ENCODE measurements around the gene ATP2A2. TPM values are rescaled to one million over a fixed set of nuclear protein-coding genes. Genes with fewer than 3 reads are reported as not detected.
"Not testable (repeated sequence)": the region's sequence is repeated elsewhere in the genome, so short reads cannot be mapped to it uniquely, and the experiment has no call there.

Gene ATP2A2
- total RNA-seq, 1 experiment from 2014 or later = 97.9 TPM

GRCh38 chr12:110345176-110345661 is 64.2 kb downstream of the ATP2A2 start:
- H3K27me3 ChIP-seq (replicated peaks) = no peaks in the 10 kb centered on the region
- H3K4me3 ChIP-seq = no peak overlapping the region
- no peak overlapping the region for H3K27ac ChIP-seq
- peaks cover 98% of the 10 kb centered on the region for H3K36me3 ChIP-seq
- H3K4me1 ChIP-seq (replicated peaks) = no peaks in the 10 kb centered on the region
- DNase-seq (ENCODE audit: low read depth in 1 of 2, low spot score in 2 of 2) = no peak
- H3K9me3 ChIP-seq (replicated peaks) = no peaks in the 10 kb centered on the region

DNA sequence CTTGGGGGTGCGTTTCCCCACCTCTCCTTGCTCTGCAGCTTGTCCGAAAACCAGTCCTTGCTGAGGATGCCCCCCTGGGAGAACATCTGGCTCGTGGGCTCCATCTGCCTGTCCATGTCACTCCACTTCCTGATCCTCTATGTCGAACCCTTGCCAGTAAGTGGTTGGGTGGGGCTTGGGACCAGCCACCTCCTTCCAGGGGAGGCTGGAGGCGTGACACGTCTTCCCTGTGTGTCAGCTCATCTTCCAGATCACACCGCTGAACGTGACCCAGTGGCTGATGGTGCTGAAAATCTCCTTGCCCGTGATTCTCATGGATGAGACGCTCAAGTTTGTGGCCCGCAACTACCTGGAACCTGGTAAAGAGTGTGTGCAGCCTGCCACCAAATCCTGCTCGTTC is 64.9 kb downstream of the ATP2A2 start:
- Histone ChIP-seq H3K4me3 (no peak overlapping the region), H3K4me1 (replicated peaks) (no peaks in the 10 kb centered on the region), H3K9me3 (replicated peaks) (no peaks in the 10 kb centered on the region), H3K27me3 (replicated peaks) (no peaks in the 10 kb centered on the region), H3K36me3 (peaks cover 98% of the 10 kb centered on the region), H3K27ac (no peak overlapping the region)
- no peak for DNase-seq (ENCODE audit: low read depth in 1 of 2, low spot score in 2 of 2)

- no peak for DNase-seq (ENCODE audit: low read depth in 1 of 2, low spot score in 2 of 2)
- Histone ChIP-seq H3K4me3 (no peak overlapping the region), H3K27ac (no peak overlapping the region), H3K9me3 (replicated peaks) (no peaks in the 10 kb centered on the region), H3K27me3 (replicated peaks) (no peaks in the 10 kb centered on the region), H3K36me3 (peaks cover 85% of the 10 kb centered on the region), H3K4me1 (replicated peaks) (no peaks in the 10 kb centered on the region)
These were observed 66.7 kb downstream of the ATP2A2 start for GRCh38 chr12:110347767-110348166.

DNA sequence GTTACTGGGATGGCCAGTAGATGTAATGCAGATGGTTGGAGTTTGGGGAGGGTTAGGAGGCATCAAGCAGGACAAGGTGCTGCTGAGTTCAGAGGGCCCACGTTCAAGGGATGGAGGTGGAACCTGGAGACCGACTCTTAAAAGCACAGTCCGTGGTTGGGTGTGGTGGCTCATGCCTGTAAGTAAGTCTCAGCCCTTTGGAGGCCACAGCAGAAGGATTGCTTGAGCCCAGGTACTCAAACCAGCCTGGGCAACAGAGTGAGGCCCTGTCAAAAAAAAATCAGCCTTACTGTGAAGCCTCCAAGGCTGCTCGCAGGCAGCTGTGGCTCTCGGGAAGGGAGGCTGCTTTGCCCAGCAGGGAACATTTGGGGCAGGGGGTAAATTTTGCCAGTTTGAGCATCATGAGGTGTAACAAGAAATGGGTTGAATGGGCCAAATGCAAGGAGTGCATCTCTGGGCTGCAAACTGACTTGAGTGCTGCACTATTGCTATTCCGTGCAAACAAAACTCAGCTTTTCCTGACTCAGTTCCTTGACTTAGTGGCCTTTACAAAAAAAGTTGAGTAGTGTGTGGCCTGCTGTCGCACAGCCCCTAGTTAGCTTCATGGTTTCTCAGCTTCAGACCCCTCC is 67.5 kb downstream of the ATP2A2 start:
- Histone ChIP-seq H3K36me3 (peaks cover 81% of the 10 kb centered on the region), H3K4me1 (replicated peaks) (no peaks in the 10 kb centered on the region), H3K4me3 (no peak overlapping the region), H3K9me3 (replicated peaks) (no peaks in the 10 kb centered on the region), H3K27ac (no peak overlapping the region), H3K27me3 (replicated peaks) (no peaks in the 10 kb centered on the region)
- DNase-seq (ENCODE audit: low read depth in 1 of 2, low spot score in 2 of 2) = no peak

GRCh38 chr12:110349096-110349495 is 68.0 kb downstream of the ATP2A2 start:
- DNase-seq (ENCODE audit: low read depth in 1 of 2, low spot score in 2 of 2) = no peak
- Histone ChIP-seq H3K36me3 (peaks cover 75% of the 10 kb centered on the region), H3K27ac (no peak overlapping the region), H3K4me3 (no peak overlapping the region), H3K9me3 (replicated peaks) (no peaks in the 10 kb centered on the region), H3K4me1 (replicated peaks) (peaks cover under 1% of the 10 kb centered on the region; the same call in 1 of the 2 replicates), H3K27me3 (replicated peaks) (no peaks in the 10 kb centered on the region)

GRCh38 chr12:110349514-110350151 is 68.6 kb downstream of the ATP2A2 start:
- Histone ChIP-seq H3K27me3 (replicated peaks) (no peaks in the 10 kb centered on the region), H3K36me3 (peaks cover 70% of the 10 kb centered on the region), H3K4me3 (no peak overlapping the region), H3K4me1 (replicated peaks) (peaks cover 6% of the 10 kb centered on the region), H3K9me3 (replicated peaks) (no peaks in the 10 kb centered on the region), H3K27ac (no peak overlapping the region)
- DNase-seq (ENCODE audit: low read depth in 1 of 2, low spot score in 2 of 2) = no peak

GRCh38 chr12:110351119-110351518 is 70.1 kb downstream of the ATP2A2 start:
- no peak for DNase-seq (ENCODE audit: low read depth in 1 of 2, low spot score in 2 of 2)
- Histone ChIP-seq H3K9me3 (replicated peaks) (no peaks in the 10 kb centered on the region), H3K36me3 (peaks cover 55% of the 10 kb centered on the region), H3K27me3 (replicated peaks) (no peaks in the 10 kb centered on the region), H3K27ac (no peak overlapping the region), H3K4me3 (no peak overlapping the region), H3K4me1 (replicated peaks) (peaks cover 12% of the 10 kb centered on the region)

DNA sequence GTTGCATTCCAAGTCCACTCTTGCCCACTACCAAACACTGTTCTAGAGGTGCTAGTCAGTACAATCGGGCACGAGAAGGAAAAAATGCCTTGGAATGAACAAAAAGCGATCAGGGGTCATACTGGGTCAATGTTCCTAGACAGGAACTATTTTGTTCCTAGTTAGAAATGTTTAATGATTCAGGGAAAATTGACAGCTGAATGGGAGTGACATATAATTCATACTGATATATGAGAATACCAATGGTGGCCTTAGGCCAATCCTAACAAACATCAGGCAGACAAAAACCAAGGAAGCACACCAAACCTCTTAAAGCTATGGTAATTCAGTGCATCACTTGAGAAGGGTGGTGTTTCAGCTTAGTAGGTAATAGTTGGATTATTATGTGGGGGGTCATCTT is 71.4 kb downstream of the ATP2A2 start:
- peaks cover 12% of the 10 kb centered on the region for H3K4me1 ChIP-seq (replicated peaks)
- H3K9me3 ChIP-seq (replicated peaks) = no peaks in the 10 kb centered on the region
- no peak for DNase-seq (ENCODE audit: low read depth in 1 of 2, low spot score in 2 of 2)
- no peaks in the 10 kb centered on the region for H3K27me3 ChIP-seq (replicated peaks)
- H3K4me3 ChIP-seq = no peak overlapping the region
- H3K27ac ChIP-seq = no peak overlapping the region
- peaks cover 44% of the 10 kb centered on the region for H3K36me3 ChIP-seq

DNA sequence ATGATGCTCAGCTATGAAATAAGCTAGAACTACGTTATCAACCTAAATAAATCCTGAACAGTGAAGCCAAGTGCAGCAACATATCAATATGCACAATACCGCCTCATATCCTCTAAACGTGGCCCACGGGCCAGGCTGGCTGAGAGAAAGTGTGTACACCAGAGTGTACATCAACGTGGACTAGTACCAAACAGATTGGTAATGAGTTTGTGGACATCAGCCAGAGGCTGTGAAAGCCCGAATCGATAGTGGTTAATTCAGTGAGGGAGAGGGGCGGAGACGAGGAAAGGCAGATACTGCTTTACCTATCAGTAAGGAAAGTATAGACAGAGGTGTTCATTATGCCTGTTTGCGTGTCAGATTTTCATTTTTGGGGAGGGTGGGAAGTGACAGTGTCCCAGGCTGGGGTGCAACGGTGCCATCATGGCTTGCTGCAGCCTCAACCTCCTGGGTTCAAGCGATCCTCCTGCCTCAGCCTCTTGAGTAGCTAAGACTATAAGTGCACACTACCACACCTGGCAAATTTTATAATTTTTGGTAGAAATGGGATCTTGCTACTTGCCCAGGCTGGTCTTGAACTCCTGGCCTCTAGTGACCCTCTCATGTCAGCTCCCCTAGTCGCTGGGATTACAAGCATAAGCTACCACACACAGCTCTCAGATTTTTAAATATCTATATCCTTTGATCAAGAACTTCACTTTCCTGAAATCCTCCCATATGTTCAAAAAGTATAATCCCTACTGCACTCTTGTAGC is 72.3 kb downstream of the ATP2A2 start:
- Histone ChIP-seq H3K4me1 (replicated peaks) (peaks cover 12% of the 10 kb centered on the region), H3K4me3 (no peak overlapping the region), H3K9me3 (replicated peaks) (no peaks in the 10 kb centered on the region), H3K27ac (no peak overlapping the region), H3K27me3 (replicated peaks) (no peaks in the 10 kb centered on the region), H3K36me3 (peaks cover 34% of the 10 kb centered on the region)
- no peak for DNase-seq (ENCODE audit: low read depth in 1 of 2, low spot score in 2 of 2)

DNA sequence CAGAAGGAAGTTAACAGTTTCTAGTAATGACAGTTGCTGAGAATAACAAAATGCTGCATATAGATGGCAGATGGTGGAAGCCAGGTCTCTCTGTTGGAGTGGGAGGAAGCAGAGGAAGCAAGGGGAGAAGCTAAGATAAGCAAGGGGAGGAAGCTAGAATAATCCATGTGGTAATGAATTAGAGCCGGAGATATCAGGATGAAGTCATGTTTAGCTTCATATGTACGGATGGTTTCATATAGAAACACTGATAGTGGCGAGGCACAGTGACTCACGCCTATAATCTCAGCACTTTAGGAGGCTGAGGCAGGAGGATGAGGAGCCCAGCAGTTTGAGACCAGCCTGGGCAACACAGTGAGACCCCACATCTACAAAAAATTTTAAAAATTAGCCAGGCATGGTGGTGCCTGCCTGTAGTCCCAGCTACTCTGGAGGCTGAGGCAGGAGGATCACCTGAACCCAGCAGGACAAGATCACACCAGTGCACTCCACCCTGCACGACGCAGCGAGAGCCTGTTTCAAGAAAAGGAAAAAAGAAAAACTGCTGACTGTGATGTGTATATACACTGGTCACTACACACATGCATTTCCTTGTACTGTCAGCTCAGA is 73.2 kb downstream of the ATP2A2 start:
- Histone ChIP-seq H3K36me3 (peaks cover 25% of the 10 kb centered on the region), H3K27ac (no peak overlapping the region), H3K4me1 (replicated peaks) (peaks cover 12% of the 10 kb centered on the region), H3K4me3 (no peak overlapping the region), H3K27me3 (replicated peaks) (no peaks in the 10 kb centered on the region), H3K9me3 (replicated peaks) (no peaks in the 10 kb centered on the region)
- no peak for DNase-seq (ENCODE audit: low read depth in 1 of 2, low spot score in 2 of 2)

DNA sequence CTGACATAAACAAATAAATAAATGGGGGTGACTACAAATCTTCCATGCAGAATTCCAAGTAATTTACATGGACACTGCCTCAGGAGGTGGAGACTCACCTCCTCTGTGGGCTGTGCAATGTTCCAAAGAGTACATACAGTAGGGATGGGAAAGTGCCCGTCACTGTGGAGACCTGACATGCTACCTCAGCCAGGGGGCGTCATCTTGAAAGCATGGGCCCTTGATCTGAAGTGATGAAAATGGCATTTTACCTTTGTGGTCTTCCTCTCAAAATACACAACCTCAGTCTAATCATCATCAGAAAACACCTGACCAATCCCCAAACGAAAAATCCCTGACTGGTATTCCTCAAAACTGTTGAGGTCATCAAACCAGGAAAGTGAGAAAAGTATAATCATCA is 74.0 kb downstream of the ATP2A2 start:
- DNase-seq (ENCODE audit: low read depth in 1 of 2, low spot score in 2 of 2) = peak in 1 of 2 experiments; percentile 37
- peaks cover 12% of the 10 kb centered on the region for H3K4me1 ChIP-seq (replicated peaks)
- H3K27me3 ChIP-seq (replicated peaks) = no peaks in the 10 kb centered on the region
- H3K9me3 ChIP-seq (replicated peaks) = no peaks in the 10 kb centered on the region
- H3K4me3 ChIP-seq = no peak overlapping the region
- no peak overlapping the region for H3K27ac ChIP-seq
- peaks cover 17% of the 10 kb centered on the region for H3K36me3 ChIP-seq

DNA sequence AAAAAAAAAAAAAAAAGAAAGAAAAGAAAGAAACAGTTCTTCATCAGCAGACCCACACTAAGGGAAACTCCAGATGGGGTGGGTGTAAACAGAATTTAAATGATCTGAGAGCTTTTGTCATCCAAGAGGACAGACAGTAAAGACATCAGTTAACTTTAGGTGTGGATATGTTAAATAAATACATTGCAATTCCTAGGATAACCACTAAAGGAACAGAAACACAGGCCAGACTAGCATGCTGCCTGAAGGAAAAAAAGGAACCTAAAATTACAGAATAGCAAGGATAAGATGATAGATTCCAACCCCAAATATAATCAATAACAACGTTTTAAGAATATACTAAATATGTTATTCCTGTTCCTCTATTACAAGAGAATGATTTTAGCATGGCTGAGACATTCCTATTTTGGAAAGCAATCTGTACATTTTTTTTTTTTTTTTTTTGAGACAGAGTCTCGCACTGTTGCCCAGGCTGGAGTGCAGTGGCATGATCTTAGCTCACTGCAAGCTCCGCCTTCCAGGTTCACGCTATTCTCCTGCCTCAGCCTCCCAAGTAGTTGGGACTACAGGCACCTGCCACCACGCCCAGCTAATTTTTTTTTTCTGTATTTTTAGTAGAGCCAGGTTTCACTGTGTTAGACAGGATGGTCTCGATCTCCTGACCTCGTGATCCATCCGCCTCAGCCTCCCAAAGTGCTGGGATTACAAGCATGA is 77.5 kb downstream of the ATP2A2 start:
- not testable (repeated sequence) for H3K4me3 ChIP-seq; H3K9me3 ChIP-seq (replicated peaks); H3K27ac ChIP-seq; DNase-seq (ENCODE audit: low read depth in 1 of 2, low spot score in 2 of 2); H3K36me3 ChIP-seq; H3K27me3 ChIP-seq (replicated peaks)
- H3K4me1 ChIP-seq (replicated peaks) = peaks cover 12% of the 10 kb centered on the region

DNA sequence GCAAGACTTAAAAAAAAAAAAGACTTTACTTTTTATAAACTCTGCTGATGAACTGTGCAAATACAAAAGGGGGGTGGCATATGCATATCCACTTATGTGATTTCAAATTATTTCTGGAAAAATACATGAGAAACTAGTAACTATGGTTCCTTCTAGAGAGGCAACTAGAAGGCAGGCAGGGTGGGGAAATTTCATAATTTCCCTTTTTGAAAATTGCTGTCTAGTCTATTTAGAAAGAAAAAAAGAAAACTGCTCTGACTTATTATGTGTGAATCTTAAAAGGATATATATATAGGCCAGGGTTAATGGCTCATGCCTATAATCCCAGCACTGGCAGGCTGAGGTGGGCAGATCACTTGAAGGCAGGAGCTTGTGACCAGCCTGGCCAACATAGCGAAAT is 80.2 kb downstream of the ATP2A2 start:
- no peak for DNase-seq (ENCODE audit: low read depth in 1 of 2, low spot score in 2 of 2)
- Histone ChIP-seq H3K9me3 (replicated peaks) (no peaks in the 10 kb centered on the region), H3K36me3 (no peaks in the 10 kb centered on the region), H3K4me3 (no peak overlapping the region), H3K4me1 (replicated peaks) (peaks cover 11% of the 10 kb centered on the region), H3K27me3 (replicated peaks) (no peaks in the 10 kb centered on the region), H3K27ac (no peak overlapping the region)

Measured in SJSA1 (cell line).